HG02981 (cell line): Measurements from ENCODE around the gene ASMT.
"Not testable (repeated sequence)": the region's sequence is repeated elsewhere in the genome, so short reads cannot be mapped to it uniquely, and the experiment has no call there.

Experiments used
- ATAC-seq: cut with Tn5 transposase; IDR thresholded peaks from one replicate; pipeline ENCODE4 v1.9.1; 2021; ENCODE audit warnings: mild to moderate bottlenecking, moderate library complexity; ENCODE audit not compliant: unreplicated experiment

ASMT gene

DNA sequence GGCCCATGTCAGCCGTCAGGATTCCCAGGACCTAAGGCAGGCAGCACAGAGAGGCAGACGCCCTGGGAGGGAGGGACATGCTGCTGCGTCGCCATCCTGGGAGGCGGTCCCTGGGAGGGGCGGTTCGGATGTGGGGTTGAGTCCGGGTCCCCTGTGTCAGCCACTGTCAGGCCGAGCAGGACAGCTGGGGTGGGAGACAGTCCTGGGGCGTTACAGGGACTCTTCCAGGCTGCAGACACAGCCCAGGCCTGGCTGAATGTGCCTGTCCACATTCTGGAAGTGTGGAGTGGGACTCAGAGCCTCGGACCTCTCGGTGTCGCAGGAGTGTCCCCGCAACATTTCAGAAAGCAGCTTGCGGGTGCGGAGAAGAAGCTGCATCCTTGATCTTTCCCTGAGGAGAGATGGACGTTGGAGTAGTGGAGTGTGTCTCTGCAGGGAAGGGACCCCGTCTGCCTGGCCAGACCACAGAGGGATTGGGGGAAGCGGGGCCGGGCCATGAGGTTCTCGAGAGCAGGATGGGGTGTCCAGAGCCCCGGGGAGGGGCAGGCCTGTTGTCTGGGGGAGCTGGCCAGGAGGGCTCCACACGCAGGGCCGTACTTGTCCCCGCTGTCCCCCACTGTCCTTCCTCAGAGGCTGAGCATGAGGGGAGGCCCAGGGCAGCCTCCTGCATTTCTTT lies 17.4 kb upstream of the ASMT start:
- no peak for ATAC-seq

- no peak for ATAC-seq
Observed at GRCh38 chrX:1598021-1598875, 16.6 kb upstream of the ASMT start.

DNA sequence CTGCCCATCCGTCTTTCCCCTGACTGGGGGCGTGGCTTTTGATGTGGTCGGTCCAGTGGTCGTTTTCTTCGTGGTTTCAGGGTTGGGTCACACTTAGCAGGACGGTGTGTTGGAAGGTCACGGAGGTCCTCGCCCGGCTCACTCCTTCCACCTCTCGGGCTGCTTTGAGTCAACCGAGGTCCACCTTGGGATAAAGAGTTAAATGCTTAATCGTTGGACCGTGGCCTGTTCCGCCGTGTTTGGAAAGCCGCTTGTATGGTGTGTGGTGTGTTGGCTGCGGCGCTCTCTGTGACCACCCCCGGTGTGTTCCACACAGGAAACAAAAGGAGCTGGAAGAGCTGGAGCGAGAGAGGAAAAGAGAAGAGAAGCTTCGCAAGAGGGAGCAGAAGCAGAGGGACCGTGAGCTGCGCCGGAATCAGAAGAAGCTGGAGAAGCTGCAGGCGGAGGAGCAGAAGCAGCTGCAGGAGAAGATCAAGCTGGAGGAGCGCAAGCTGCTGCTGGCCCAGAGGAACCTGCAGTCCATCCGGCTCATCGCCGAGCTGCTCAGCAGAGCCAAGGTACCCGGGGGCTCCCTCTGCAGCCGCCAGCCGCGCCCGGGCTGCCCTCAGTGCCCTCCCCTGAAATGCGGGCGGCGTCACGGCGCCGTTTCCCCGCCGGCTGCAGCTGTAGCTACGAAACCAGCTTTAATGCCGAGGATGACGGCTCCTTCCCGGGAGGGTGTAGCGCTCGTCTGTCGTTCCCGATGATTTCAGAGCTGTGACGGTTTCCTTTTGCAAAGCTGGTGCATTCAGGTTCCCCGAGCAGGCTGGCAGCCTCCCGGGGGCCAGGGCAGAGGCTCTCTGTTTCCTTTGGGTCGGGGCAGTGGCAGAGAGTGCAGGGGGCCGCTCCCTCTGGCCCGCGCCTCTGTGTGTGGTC lies 15.7 kb upstream of the ASMT start:
- no peak for ATAC-seq

GRCh38 chrX:1599791-1600405 lies 15.0 kb upstream of the ASMT start:
- ATAC-seq, result no peak

DNA sequence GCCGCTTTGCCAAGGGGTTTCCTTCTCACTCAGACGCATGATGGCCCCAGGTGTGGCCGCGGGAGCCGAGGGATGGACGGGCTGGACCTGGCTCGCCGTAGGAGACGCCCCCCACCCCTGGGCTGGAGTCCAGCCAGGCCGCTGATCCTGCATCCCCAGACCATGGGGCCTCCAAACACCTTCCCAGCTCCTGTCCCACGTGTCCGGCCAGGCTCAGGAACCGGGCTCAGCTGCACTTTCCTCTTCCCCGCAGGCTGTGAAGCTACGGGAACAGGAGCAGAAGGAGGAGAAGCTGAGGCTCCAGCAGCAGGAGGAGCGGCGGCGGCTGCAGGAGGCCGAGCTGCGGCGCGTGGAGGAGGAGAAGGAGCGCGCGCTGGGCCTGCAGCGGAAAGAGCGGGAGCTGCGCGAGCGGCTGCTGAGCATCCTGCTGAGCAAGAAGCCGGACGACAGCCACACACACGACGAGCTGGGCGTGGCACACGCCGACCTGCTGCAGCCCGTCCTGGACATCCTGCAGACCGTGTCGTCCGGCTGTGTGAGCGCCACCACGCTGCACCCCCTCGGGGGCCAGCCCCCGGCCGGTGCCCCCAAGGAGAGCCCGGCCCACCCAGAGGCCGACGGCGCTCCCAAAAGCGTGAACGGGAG lies 14.3 kb upstream of the ASMT start:
- no peak for ATAC-seq

DNA sequence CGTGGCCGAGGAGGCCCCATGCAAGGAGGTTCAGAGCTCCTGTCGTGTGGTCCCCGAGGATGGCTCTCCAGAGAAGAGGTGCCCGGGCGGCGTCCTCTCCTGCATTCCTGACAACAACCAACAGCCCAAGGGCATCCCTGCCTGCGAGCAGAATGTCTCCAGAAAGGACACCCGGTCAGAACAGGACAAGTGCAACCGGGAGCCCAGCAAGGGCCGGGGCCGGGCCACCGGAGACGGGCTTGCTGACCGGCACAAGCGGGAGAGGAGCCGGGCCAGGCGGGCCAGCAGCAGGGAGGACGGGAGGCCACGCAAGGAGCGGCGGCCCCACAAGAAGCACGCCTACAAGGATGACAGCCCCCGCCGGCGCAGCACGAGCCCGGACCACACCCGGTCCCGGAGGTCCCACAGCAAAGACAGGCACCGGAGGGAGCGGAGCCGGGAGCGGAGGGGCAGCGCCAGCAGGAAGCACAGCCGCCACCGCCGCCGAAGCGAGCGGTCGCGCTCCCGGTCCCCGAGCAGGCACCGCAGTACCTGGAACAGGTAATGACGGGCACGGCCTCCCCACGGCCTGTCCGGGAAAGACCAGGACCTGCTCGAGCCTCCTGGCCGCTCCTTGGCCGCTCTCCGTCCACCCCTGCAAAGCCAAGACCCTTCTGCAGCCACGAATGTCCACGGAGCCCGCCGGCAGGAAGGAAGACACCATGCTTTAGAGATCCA lies 13.7 kb upstream of the ASMT start:
- ATAC-seq, result no peak

GRCh38 chrX:1601768-1602085 lies 13.1 kb upstream of the ASMT start:
- ATAC-seq, result no peak

DNA sequence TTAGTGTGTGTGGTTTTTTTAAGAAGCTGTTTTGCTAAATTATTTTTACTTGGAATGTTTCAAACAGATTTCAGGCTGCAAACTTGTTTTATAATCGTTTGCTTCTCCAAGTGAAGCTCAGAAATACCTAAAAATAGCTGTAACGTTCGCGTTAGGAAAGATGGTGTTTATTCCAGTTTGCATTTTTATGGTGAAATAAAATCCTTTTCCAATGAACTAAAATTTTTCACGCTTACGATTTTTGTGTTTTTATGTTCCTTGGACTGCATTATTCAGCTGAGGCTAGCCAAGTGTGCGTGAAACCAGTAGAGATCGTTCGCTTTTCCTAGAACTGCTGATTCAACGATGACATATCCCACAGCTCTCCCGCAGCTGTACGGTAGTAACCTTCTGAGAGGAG lies 12.6 kb upstream of the ASMT start:
- ATAC-seq, result no peak

DNA sequence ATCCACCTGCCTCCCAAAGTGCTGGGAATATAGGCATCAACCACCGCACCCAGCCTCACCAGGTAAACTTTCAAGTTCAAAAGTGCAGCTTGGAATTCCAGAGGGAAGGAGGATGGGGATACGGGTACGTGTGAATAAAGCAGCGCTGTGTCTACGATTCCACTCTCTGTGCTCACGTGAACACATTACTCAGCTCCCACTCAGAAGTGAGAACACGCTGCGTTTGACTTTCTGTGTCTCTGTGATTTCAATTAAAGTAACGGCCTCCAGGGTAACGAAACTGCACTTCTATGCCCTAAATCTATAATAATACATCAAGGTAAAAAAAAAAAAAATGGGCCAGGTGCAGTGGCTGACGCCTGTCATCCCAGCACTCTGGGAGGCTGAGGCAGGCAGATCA lies 8.4 kb upstream of the ASMT start:
- no peak for ATAC-seq

DNA sequence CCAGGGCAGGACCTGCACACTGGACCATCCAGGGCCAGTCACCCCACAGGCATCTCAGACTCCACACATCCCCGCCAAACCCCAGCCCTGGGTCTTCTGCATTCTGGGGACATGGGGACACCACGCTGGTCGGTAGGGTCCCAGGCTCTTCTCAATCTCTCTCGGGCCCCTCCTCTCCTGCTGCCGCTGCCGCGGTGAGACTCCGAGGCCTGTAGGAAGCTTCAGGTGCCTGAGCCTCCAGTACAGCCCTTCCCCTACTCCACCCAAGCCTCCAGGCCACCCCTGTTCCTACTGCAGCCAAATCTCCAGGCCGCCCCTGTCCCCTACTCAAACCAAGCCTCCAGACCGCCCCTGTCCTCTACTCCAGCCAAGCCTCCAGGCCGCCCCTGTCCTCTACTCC lies 5.5 kb upstream of the ASMT start:
- no peak for ATAC-seq

GRCh38 chrX:1609762-1610161 lies 5.1 kb upstream of the ASMT start:
- ATAC-seq, result no peak

DNA sequence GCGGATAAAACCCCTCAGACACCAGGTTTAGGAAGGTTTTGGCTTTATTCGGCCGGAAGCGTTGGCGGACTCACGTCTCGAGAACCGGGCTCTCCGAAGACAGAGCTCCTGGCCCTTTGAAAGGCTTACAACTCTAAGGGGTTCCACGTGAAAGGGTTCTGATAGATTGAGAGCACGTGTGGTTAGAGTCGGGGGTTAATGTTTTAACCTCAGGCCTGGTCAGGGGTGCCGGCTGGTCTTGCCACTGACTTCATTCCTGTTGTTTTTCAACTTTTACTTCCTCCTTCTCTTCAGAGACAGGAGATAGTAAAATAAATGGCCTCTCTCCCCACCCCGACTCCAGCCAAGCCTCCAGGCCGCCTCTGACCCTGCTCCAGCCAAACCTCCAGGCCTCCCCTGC lies 4.7 kb upstream of the ASMT start:
- peak; percentile 83 for ATAC-seq

DNA sequence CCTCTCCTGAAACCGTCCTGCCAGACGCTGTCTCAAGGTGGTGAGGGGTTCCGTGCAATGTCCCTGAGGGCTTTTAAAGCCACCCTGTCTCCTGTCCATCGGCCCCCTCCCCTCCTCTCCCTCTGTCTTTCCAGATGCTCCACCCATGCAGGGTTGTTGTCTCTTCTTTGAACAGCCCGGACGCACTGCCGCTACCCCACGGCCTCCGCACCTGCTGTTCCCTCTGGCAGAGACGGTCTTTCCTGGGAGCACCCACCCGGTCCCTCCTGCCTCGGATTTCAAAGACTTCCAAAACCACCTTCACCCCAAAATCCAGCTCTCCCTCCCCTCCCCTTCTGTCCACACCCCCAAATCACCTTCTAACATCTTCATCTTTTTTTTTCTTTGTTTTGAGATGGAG lies 4.1 kb upstream of the ASMT start:
- ATAC-seq, result no peak

GRCh38 chrX:1612641-1613286 lies 2.1 kb upstream of the ASMT start:
- ATAC-seq, result no peak

- no peak for ATAC-seq
Observed at GRCh38 chrX:1618689-1619088, 3.8 kb downstream of the ASMT start.

DNA sequence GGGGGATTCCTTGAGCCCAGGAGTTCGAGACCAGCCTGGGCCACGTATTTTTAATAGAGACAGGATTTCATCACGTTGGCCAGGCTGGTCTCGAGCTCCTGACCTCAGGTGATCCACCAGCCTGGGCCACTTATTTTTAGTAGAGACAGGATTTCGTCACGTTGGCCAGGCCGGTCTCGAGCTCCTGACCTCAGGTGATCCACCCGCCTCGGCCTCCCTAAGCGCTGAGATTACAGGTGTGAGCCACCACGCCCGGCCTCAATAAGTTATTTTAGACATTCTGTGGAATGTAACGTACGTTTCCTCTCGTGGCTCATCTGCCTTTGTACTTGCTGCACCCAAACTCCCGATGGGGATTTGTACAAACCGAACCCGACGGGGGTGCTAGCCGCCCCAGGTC lies 8.8 kb downstream of the ASMT start:
- no peak for ATAC-seq

- not testable (repeated sequence) for ATAC-seq
Observed at GRCh38 chrX:1624158-1624860, 9.4 kb downstream of the ASMT start.

GRCh38 chrX:1624861-1625215 lies 10.0 kb downstream of the ASMT start:
- ATAC-seq, result not testable (repeated sequence)

- no peak for ATAC-seq
Observed at GRCh38 chrX:1629244-1629643, 14.4 kb downstream of the ASMT start.
